Measurements from ENCODE around the gene NFIC.

DNA sequence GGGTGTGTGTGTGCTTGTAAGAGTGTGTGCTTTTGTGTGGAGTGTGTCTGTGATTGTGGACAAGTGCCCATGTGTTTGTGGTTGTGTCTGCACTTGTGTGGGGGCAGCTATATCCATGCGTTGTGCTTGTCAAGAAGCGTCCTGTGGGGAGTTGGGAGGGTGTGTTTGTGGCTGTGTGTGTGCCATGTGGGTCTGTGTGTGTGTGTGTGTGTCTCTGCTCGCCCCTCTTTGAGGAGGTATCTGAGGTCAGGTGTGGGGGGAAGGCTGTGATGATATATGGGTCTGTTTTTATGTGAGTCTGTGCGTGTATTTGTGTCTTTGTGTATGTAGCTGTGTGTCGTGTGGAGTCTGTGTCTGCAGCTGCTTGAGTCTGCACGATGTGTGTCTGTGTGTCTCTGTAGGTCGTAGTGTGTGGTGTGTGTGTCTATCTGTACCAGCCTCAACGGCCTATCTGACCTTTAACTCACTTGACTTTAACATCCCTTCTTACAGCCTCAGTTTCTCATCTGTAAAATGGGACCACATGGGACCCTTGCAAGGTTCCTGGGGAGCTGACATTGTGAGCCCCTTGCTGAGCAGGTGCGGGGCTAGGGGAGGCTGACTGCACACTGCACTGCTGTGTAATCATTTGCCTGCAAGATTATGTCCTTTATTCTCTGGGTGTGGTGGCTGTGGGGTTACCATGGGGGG lies 4.0 kb upstream of the NFIC start:
- no peak for TF ChIP-seq POLR2AphosphoS5 (IDR thresholded peaks at IDR 0.05; ENCODE audit: insufficient read depth in 1 of 2, low read depth in 1 of 2)
- TF ChIP-seq, protein P1, sequence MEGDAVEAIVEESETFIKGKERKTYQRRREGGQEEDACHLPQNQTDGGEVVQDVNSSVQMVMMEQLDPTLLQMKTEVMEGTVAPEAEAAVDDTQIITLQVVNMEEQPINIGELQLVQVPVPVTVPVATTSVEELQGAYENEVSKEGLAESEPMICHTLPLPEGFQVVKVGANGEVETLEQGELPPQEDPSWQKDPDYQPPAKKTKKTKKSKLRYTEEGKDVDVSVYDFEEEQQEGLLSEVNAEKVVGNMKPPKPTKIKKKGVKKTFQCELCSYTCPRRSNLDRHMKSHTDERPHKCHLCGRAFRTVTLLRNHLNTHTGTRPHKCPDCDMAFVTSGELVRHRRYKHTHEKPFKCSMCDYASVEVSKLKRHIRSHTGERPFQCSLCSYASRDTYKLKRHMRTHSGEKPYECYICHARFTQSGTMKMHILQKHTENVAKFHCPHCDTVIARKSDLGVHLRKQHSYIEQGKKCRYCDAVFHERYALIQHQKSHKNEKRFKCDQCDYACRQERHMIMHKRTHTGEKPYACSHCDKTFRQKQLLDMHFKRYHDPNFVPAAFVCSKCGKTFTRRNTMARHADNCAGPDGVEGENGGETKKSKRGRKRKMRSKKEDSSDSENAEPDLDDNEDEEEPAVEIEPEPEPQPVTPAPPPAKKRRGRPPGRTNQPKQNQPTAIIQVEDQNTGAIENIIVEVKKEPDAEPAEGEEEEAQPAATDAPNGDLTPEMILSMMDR (IDR thresholded peaks at IDR 0.05): no peak
